SW 1271 (cell line): ENCODE measurements around the gene SAE1.

Experiments used
- DNase-seq, 2 experiments: peaks; one replicate each; lab custom pipeline; 2025; lab: John Stamatoyannopoulos, UW

The SAE1 gene

GRCh38 chr19:47161876-47162489 is 31.3 kb downstream of the SAE1 start:
- DNase-seq, result no peak

GRCh38 chr19:47168065-47168464 is 37.4 kb downstream of the SAE1 start:
- DNase-seq, result no peak

GRCh38 chr19:47172666-47173455 is 42.2 kb downstream of the SAE1 start:
- DNase-seq, result no peak

- DNase-seq, result no peak
Observed at GRCh38 chr19:47176071-47176626, 45.5 kb downstream of the SAE1 start.

- no peak for DNase-seq
Observed at GRCh38 chr19:47176627-47177090, 46.0 kb downstream of the SAE1 start.

- DNase-seq, result no peak
Observed at GRCh38 chr19:47179653-47180310, 49.1 kb downstream of the SAE1 start.

GRCh38 chr19:47183601-47184000 is 53.0 kb downstream of the SAE1 start:
- DNase-seq, result no peak

- no peak for DNase-seq
Observed at GRCh38 chr19:47186446-47187334, 56.1 kb downstream of the SAE1 start.

GRCh38 chr19:47187335-47187655 is 56.7 kb downstream of the SAE1 start:
- DNase-seq, result no peak

- no peak for DNase-seq
Observed at GRCh38 chr19:47187797-47188196, 57.2 kb downstream of the SAE1 start.

- no peak for DNase-seq
Observed at GRCh38 chr19:47188507-47189033, 57.9 kb downstream of the SAE1 start.

- DNase-seq, result peak in 1 of 2 experiments; percentile 9
Observed at GRCh38 chr19:47190167-47190727, 59.6 kb downstream of the SAE1 start.

GRCh38 chr19:47195434-47195833 is 64.8 kb downstream of the SAE1 start:
- DNase-seq, result no peak

GRCh38 chr19:47197141-47197540 is 66.5 kb downstream of the SAE1 start:
- DNase-seq, result no peak

- DNase-seq, result no peak
Observed at GRCh38 chr19:47200530-47200929, 69.9 kb downstream of the SAE1 start.

- DNase-seq, result no peak
Observed at GRCh38 chr19:47203254-47203653, 72.6 kb downstream of the SAE1 start.

- no peak for DNase-seq
Observed at GRCh38 chr19:47209319-47210179, 78.9 kb downstream of the SAE1 start.

GRCh38 chr19:47210180-47210490 is 79.5 kb downstream of the SAE1 start:
- DNase-seq, result no peak

- peak; percentile 14 to 60 for DNase-seq
Observed at GRCh38 chr19:47210689-47211316, 80.2 kb downstream of the SAE1 start.

GRCh38 chr19:47215581-47215980 is 84.9 kb downstream of the SAE1 start:
- no peak for DNase-seq
